ENCODE results near the gene CLECL1. TPM values are rescaled to one million over a fixed set of nuclear protein-coding genes. Genes with fewer than 3 reads are reported as not detected.

Gene CLECL1
- not detected in 2 replicates for total RNA-seq

GRCh38 chr12:9732921-9733461 lies at the start of gene CLECL1:
CLECL1 (minus strand) TSS chr12:9733097.

GRCh38 chr12:9760699-9761418 lies 28.0 kb upstream of the CLECL1 start, which contains the start of gene CD69:
CD69 (minus strand) TSS chr12:9760901; CDS start chr12:9760820, 81 bp downstream.

Other genes with a start within 250 kb of the CLECL1 start
- gene KLRB1, start 125.2 kb downstream of the CLECL1 start, total RNA-seq: not detected in 2 replicates
- gene CLEC2D, start 63.4 kb downstream of the CLECL1 start, total RNA-seq: 0.19 and 2.4 TPM in 2 replicates
- not detected in 2 replicates for gene CD69, start 27.8 kb upstream of the CLECL1 start, total RNA-seq
- 2.0 TPM in 1 of 2 replicates, not detected in the other for gene KLRF1, start 94.4 kb upstream of the CLECL1 start, total RNA-seq
- 0.08 and 1.6 TPM in 2 replicates for gene CLEC2B, start 136.3 kb upstream of the CLECL1 start, total RNA-seq
- not detected in 2 replicates for gene KLRF2, start 148.4 kb upstream of the CLECL1 start, total RNA-seq
- not detected in 2 replicates for gene CLEC2A, start 199.3 kb upstream of the CLECL1 start, total RNA-seq
- gene CLEC12A, start 238.3 kb upstream of the CLECL1 start, total RNA-seq: not detected in 2 replicates